Esophagus squamous epithelium (tissue), 5 donors: ENCODE data around the gene SPX. TPM values are rescaled to one million over a fixed set of nuclear protein-coding genes. Genes with fewer than 3 reads are reported as not detected.

Experiments used
- DNase-seq: peaks from one replicate; lab custom pipeline; 2025; lab: John Stamatoyannopoulos, UW
- H3K27ac ChIP-seq, 4 donors: fragments of 200-600 bp; sonication (generic); one replicate each; pipeline ENCODE4 v1.5.1; 2016 to 2019; ENCODE audit warnings: mild to moderate bottlenecking in 1 of 4
- H3K27me3 ChIP-seq, 4 donors: fragments of 200-600 bp; sonication (generic); 1 replicate in 3 of 4; 2 replicates in 1 of 4; pipeline versions ENCODE4 v1.5.1 to v1.6.0; 2017 to 2021; ENCODE audit warnings: antibody characterized with exemption in 1 of 4
- H3K36me3 ChIP-seq, 3 donors: fragments of 200-600 bp; sonication (generic); one replicate each; pipeline ENCODE4 v1.5.1; 2016 to 2019
- H3K4me1 ChIP-seq, 3 donors: fragments of 200-600 bp; sonication (generic); one replicate each; pipeline ENCODE4 v1.5.1; 2017 to 2019
- H3K4me3 ChIP-seq, 4 donors: fragments of 200-600 bp; sonication (generic); 1 replicate in 3 of 4; 2 replicates in 1 of 4; pipeline ENCODE4 v1.5.1; 2016 to 2019; ENCODE audit warnings: mild to moderate bottlenecking in 2 of 4, moderate library complexity in 1 of 4
- H3K9me3 ChIP-seq, 3 donors: fragments of 200-600 bp; sonication (generic); one replicate each; pipeline ENCODE4 v1.5.1; 2016 to 2019
- POLR2A ChIP-seq, 4 donors: fragments of 450-650 bp; IDR thresholded peaks; one replicate each; pipeline ENCODE4 v1.6.1; 2017; ENCODE audit warnings: antibody characterized with exemption in 4 of 4, mild to moderate bottlenecking in 4 of 4, moderate library complexity in 3 of 4
- whole genome bisulfite sequencing, 2 donors: methylation state at CpG; one replicate each; pipeline ENCODE4 v1.1.5; 2018; 5-methylcytosine and 5-hydroxymethylcytosine counted together
- intact Hi-C: fragments of 100-400 bp; cut with DNase I; formaldehyde crosslinking; loops from one replicate; pipeline ENCODE4 v1.15.0; 2022
- total RNA-seq, 4 donors: library from RNA; depleted of rRNA; stranded (reverse); fragments of >200 nt; gene quantifications; one replicate each; pipeline ENCODE4 v1.1.0, GENCODE V29; 2016
- TF ChIP-seq, protein P1 (sequence below), 6 experiments: fragments of 450-650 bp in 4 of 6; fragments of 200-600 bp in 2 of 6; sonication (generic) in 2 of 6; IDR thresholded peaks; one replicate each; pipeline ENCODE4 v1.5.1; 2016 to 2019; ENCODE audit warnings: antibody characterized with exemption in 6 of 6, mild to moderate bottlenecking in 4 of 6, moderate library complexity in 4 of 6
- donor health status: DM: yes; HTN: yes; CAD: no.

Gene SPX
- total RNA-seq, 4 donors from 2014 or later: not detected

DNA sequence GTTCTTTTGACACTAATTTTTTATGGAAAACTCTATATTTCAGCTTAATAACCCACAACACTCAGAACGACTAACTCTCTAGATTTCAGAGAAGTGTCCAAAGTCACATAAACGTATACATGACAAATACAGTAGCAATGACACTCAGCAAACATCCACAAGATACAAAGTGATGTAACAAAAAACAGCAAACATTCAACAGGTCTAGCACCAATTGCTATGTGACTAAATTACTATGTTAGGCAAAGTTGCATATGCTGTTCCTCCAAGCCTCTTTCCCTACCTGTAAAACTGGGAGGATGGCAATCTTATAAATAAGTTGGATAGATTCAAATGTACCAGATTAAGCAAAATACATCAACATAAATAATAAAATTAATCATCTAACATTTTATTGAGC is 26.3 kb upstream of the SPX start:
- H3K27me3 ChIP-seq: no peaks in the 10 kb centered on the region
- DNase-seq: no peak
- H3K4me3 ChIP-seq: no peak overlapping the region
- H3K9me3 ChIP-seq: no peaks in the 10 kb centered on the region
- 59 to 72% methylated on average over 2 of the region's 2 CpGs for WGBS, 2 donors
- no peak overlapping the region for H3K27ac ChIP-seq
- intact Hi-C loops: no loop called here
- H3K36me3 ChIP-seq: peaks cover 0 to 43% (median 0%) of the 10 kb centered on the region in 3 donors
- H3K4me1 ChIP-seq: peaks cover 8 to 53% (median 20%) of the 10 kb centered on the region in 3 donors
- TF ChIP-seq POLR2A (IDR thresholded peaks at IDR 0.05): no peak
- TF ChIP-seq, protein P1, sequence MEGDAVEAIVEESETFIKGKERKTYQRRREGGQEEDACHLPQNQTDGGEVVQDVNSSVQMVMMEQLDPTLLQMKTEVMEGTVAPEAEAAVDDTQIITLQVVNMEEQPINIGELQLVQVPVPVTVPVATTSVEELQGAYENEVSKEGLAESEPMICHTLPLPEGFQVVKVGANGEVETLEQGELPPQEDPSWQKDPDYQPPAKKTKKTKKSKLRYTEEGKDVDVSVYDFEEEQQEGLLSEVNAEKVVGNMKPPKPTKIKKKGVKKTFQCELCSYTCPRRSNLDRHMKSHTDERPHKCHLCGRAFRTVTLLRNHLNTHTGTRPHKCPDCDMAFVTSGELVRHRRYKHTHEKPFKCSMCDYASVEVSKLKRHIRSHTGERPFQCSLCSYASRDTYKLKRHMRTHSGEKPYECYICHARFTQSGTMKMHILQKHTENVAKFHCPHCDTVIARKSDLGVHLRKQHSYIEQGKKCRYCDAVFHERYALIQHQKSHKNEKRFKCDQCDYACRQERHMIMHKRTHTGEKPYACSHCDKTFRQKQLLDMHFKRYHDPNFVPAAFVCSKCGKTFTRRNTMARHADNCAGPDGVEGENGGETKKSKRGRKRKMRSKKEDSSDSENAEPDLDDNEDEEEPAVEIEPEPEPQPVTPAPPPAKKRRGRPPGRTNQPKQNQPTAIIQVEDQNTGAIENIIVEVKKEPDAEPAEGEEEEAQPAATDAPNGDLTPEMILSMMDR (IDR thresholded peaks at IDR 0.05): no peak

DNA sequence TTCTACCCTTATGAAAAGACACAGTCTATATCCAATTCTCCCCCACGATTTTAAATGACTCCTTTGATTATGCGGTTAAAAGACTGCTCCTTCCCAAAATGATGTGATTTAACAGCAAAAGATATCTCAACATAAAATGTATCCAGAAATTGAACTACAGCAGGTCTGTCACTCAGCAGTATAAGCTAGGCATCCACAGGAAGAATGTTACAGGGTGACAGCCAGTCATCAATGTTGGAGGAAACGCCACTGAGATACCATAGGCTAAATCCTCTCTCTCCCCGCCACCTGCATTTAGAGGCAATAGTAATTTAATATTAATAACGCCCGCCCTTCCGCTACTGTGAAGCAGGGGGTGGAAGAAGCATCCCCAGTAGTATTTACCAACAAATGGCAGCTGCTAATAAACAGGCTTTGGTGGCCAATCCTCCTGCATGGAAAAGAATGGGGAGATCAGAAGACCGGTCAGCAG is 25.3 kb upstream of the SPX start:
- Histone ChIP-seq H3K4me3 (peak overlapping the region; percentile 79 to 99 (median 82)), H3K9me3 (no peaks in the 10 kb centered on the region), H3K4me1 (peaks cover 8 to 59% (median 20%) of the 10 kb centered on the region in 3 donors), H3K36me3 (peaks cover 0 to 33% (median 0%) of the 10 kb centered on the region in 3 donors), H3K27ac (peak overlapping the region; percentile 87 to 92 (median 88)), H3K27me3 (no peaks in the 10 kb centered on the region)
- TF ChIP-seq, protein P1 (IDR thresholded peaks at IDR 0.05): peak in 1 of 6 experiments; percentile 6
- no peak for TF ChIP-seq POLR2A (IDR thresholded peaks at IDR 0.05)
- no peak for DNase-seq
- 3 to 16% methylated on average over 8 of the region's 8 CpGs for WGBS, 2 donors
- intact Hi-C loops: no loop called here

DNA sequence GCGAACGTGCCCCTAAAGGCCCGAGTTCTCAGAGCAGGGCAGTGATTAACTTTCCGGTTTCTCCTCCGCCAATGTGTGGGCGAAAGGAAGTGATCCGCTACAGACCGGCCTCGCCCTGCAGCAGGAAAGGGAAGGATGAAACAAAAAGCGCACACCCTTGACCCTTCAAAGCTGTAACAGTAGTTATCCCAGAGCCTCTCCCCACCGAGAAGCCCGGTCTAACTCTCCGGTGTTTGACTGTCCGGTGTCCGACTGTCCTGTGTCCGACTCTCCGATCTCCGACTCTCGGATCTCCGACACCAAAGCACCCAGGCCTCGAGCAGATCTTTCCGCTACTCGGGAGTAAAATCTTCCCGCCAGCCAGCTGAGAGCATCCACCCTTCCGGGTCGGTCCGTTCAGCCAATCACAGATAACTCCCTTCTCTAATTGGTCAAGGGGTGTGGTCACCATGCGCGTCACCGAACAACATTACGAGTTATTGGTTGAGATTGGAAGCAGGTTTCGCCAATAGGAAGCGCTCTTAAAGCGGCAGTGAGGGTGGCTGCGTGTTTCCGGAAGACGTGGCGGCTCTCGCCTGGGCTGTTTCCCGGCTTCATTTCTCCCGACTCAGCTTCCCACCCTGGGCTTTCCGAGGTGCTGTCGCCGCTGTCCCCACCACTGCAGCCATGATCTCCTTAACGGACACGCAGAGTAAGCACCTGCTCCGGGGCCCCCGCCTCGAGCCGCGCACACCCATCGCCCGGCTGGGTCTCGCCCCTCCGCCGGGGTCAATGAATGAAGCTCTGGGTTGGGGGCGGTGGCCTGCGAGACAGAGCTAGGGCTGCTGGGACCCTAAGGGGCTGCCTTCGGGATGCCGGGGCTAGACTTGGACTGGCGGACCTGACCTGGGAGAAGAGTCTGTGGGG is 24.6 kb upstream of the SPX start, which contains the start of the genes GOLT1B and RECQL:
TSS of gene GOLT1B (plus strand) at position 532 of the 906 bp plus-strand sequence. CDS start at position 667, 135 bp downstream.
TSS of gene RECQL (minus strand) at position 378 of the 906 bp plus-strand sequence. CDS start 2,065 bp downstream, outside the sequence.
- peak; percentile 75 for DNase-seq
- Histone ChIP-seq H3K27me3 (no peaks in the 10 kb centered on the region), H3K9me3 (no peaks in the 10 kb centered on the region), H3K4me3 (peak within 1 kb of the TSS; percentile 79 to 99 (median 82)), H3K4me1 (peaks cover 8 to 59% (median 20%) of the 10 kb centered on the region in 3 donors), H3K27ac (peak within 1 kb of the TSS; percentile 87 to 94 (median 90)), H3K36me3 (peaks cover 0 to 26% (median 0%) of the 10 kb centered on the region in 3 donors)
- intact Hi-C loops: no loop called here
- peak in 3 of 4 donors; percentile 38 to 71 (median 40) for TF ChIP-seq POLR2A (IDR thresholded peaks at IDR 0.05)
- TF ChIP-seq, protein P1 (IDR thresholded peaks at IDR 0.05): no peak
- 0 to 1% methylated on average over 25 to 37 of the region's 61 CpGs for WGBS, 2 donors

DNA sequence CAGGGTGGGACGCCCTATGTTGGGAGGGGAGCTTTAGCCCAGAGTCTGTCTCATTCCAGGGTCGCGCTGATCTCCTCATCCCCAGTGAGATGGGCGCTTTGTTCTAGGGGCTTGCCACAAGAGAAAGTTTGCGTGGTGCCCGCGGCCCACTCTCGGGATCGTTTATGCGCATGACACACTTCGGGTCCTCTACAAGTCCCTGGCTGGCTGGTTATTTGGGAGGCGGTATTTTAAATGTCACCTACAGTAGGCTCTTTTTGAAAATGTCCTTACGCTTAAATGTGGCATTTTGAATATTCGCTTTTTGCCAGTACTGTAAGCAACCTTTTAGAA is 24.0 kb upstream of the SPX start:
- TF ChIP-seq, protein P1 (IDR thresholded peaks at IDR 0.05): no peak
- no peak for TF ChIP-seq POLR2A (IDR thresholded peaks at IDR 0.05)
- no peak for DNase-seq
- Histone ChIP-seq H3K27ac (peak overlapping the region; percentile 87 to 94 (median 90)), H3K27me3 (no peaks in the 10 kb centered on the region), H3K36me3 (peaks cover 0 to 22% (median 0%) of the 10 kb centered on the region in 3 donors), H3K9me3 (no peaks in the 10 kb centered on the region), H3K4me1 (peaks cover 8 to 59% (median 20%) of the 10 kb centered on the region in 3 donors), H3K4me3 (peak overlapping the region; percentile 79 to 99 (median 82))
- intact Hi-C loops: no loop called here
- WGBS, 2 donors: 0 to 2% methylated on average over 6 to 12 of the region's 14 CpGs
